ENCODE data around the gene OCRL.

DNA sequence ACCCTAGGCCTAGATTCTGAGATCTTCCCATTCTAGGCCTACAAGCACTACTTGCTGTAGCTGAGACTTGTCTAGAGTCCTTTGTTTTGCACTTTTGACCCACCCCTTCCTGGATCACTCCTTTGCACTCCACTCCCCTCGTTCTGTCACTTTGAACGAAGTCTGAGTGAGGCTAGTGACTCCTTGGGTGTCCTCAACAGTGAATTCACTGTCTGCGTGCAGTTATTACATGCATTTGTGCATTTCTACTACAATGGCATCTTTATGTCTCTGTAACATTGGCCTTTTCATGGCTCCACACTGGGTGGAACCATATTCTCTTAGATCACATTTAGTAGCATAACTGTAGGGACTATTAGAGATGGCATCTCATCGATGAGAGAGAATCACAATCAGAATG lies 50.5 kb downstream of the OCRL start:
- TF ChIP-seq YY1 (IDR thresholded peaks at IDR 0.05), result no peak
- TF ChIP-seq, protein P1, sequence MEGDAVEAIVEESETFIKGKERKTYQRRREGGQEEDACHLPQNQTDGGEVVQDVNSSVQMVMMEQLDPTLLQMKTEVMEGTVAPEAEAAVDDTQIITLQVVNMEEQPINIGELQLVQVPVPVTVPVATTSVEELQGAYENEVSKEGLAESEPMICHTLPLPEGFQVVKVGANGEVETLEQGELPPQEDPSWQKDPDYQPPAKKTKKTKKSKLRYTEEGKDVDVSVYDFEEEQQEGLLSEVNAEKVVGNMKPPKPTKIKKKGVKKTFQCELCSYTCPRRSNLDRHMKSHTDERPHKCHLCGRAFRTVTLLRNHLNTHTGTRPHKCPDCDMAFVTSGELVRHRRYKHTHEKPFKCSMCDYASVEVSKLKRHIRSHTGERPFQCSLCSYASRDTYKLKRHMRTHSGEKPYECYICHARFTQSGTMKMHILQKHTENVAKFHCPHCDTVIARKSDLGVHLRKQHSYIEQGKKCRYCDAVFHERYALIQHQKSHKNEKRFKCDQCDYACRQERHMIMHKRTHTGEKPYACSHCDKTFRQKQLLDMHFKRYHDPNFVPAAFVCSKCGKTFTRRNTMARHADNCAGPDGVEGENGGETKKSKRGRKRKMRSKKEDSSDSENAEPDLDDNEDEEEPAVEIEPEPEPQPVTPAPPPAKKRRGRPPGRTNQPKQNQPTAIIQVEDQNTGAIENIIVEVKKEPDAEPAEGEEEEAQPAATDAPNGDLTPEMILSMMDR (IDR thresholded peaks at IDR 0.05; ENCODE audit: low read depth, low read length, missing input control), result no peak
- TF ChIP-seq HNF4A (conservative IDR thresholded peaks at IDR 0.05), result no peak
- TF ChIP-seq, protein P2, sequence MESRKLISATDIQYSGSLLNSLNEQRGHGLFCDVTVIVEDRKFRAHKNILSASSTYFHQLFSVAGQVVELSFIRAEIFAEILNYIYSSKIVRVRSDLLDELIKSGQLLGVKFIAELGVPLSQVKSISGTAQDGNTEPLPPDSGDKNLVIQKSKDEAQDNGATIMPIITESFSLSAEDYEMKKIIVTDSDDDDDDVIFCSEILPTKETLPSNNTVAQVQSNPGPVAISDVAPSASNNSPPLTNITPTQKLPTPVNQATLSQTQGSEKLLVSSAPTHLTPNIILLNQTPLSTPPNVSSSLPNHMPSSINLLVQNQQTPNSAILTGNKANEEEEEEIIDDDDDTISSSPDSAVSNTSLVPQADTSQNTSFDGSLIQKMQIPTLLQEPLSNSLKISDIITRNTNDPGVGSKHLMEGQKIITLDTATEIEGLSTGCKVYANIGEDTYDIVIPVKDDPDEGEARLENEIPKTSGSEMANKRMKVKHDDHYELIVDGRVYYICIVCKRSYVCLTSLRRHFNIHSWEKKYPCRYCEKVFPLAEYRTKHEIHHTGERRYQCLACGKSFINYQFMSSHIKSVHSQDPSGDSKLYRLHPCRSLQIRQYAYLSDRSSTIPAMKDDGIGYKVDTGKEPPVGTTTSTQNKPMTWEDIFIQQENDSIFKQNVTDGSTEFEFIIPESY (IDR thresholded peaks at IDR 0.05), result no peak
- TF ChIP-seq SP1 (IDR thresholded peaks at IDR 0.05), result no peak
- no peak for TF ChIP-seq RAD21 (IDR thresholded peaks at IDR 0.05)
- TF ChIP-seq, protein P3, sequence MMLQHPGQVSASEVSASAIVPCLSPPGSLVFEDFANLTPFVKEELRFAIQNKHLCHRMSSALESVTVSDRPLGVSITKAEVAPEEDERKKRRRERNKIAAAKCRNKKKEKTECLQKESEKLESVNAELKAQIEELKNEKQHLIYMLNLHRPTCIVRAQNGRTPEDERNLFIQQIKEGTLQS (IDR thresholded peaks at IDR 0.05), result no peak
- no peak for TF ChIP-seq TAF1 (conservative IDR thresholded peaks at IDR 0.05)
- TF ChIP-seq, protein P4, sequence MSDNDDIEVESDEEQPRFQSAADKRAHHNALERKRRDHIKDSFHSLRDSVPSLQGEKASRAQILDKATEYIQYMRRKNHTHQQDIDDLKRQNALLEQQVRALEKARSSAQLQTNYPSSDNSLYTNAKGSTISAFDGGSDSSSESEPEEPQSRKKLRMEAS (IDR thresholded peaks at IDR 0.05), result no peak
- TF ChIP-seq NR2F2 (IDR thresholded peaks at IDR 0.05), result no peak
